Caco-2 (cell line): ENCODE results near the gene DDRGK1. TPM values are rescaled to one million over a fixed set of nuclear protein-coding genes. Genes with fewer than 3 reads are reported as not detected.

ENCODE experiments used
- BruUV-seq: library from RNA; stranded (reverse); fragments of 400-500 nt; replicated peaks from 2 replicates; lab custom pipeline; 2021; lab: Mats Ljungman, UMichigan
- CTCF ChIA-PET: fragments of 300-600 bp; sonication (Branson Sonifier 250); formaldehyde crosslinking; loops from one replicate; lab custom pipeline; 2022; ENCODE audit warnings: antibody characterized with exemption; lab: Charles Lee
- POLR2A ChIA-PET: fragments of 300-600 bp; sonication (Branson Sonifier 250); formaldehyde crosslinking; loops from one replicate; lab custom pipeline; 2022; ENCODE audit warnings: antibody characterized with exemption; lab: Charles Lee
- DNase-seq, 2 experiments: peaks; one replicate each; pipeline versions ENCODE4 v3.0.0 to v3.0.0-alpha.2; 2020 to 2022
- H3K27me3 ChIP-seq: replicated peaks from 2 replicates; pipeline ENCODE4 v1.6.0; 2011; ENCODE audit warnings: low read length; ENCODE audit not compliant: control insufficient read depth, insufficient read depth
- H3K36me3 ChIP-seq: 2 replicates; pipeline ENCODE4 v1.5.1; 2011; ENCODE audit warnings: low read length; ENCODE audit not compliant: control insufficient read depth, insufficient read depth
- H3K4me1 ChIP-seq: fragments of 250-450 bp; sonication (Bioruptor Pico); 2 replicates; pipeline ENCODE4 v1.5.1; 2020; ENCODE audit warnings: mild to moderate bottlenecking
- H3K4me3 ChIP-seq: 2 replicates; pipeline ENCODE4 v1.5.1; 2011; ENCODE audit warnings: low read depth, mild to moderate bottlenecking, control low read depth, low read length
- H3K9me3 ChIP-seq: fragments of 250-450 bp; sonication (Bioruptor Pico); 2 replicates; pipeline ENCODE4 v1.5.1; 2020; ENCODE audit warnings: mild to moderate bottlenecking, moderate library complexity
- H3K27ac Mint-ChIP-seq: one replicate; pipeline ENCODE4 v1.8.0; 2022; ENCODE audit warnings: mixed read lengths; ENCODE audit not compliant: unreplicated experiment
- H3K27me3 Mint-ChIP-seq: one replicate; pipeline ENCODE4 v1.8.0; 2022; ENCODE audit warnings: mixed read lengths; ENCODE audit not compliant: insufficient read depth, unreplicated experiment
- H3K36me3 Mint-ChIP-seq: one replicate; pipeline ENCODE4 v1.8.0; 2022; ENCODE audit warnings: mild to moderate bottlenecking, mixed read lengths; ENCODE audit not compliant: insufficient read depth, unreplicated experiment
- H3K4me1 Mint-ChIP-seq: one replicate; pipeline ENCODE4 v1.8.0; 2022; ENCODE audit warnings: low read depth, mixed read lengths; ENCODE audit not compliant: unreplicated experiment
- H3K4me3 Mint-ChIP-seq: one replicate; pipeline ENCODE4 v1.8.0; 2022; ENCODE audit warnings: mild to moderate bottlenecking, moderate library complexity, mixed read lengths; ENCODE audit not compliant: unreplicated experiment
- H3K9me3 Mint-ChIP-seq: one replicate; pipeline ENCODE4 v1.8.0; 2022; ENCODE audit warnings: mixed read lengths; ENCODE audit not compliant: unreplicated experiment
- intact Hi-C: fragments of 100-400 bp; cut with micrococcal nuclease; formaldehyde crosslinking; loops from one replicate; pipeline ENCODE4 v1.10.0; 2022; ENCODE audit not compliant: unreplicated experiment
- total RNA-seq: library from RNA; stranded (reverse); gene quantifications from 2 replicates; pipeline ENCODE4 v1.2.3, GENCODE V29; 2022
- TF ChIP-seq, protein P1 (sequence below), 2 experiments: fragments of 200-600 bp in 1 of 2; IDR thresholded peaks; 1 replicate in 1 of 2; 2 replicates in 1 of 2; pipeline versions ENCODE4 v1.5.1 to v1.8.0; 2011 to 2022; ENCODE audit warnings: antibody characterized with exemption in 1 of 2, control low read depth in 1 of 2, inconsistent platforms in 1 of 2, low read depth in 1 of 2, low read length in 1 of 2, mild to moderate bottlenecking in 1 of 2, moderate library complexity in 1 of 2; ENCODE audit not compliant: insufficient read depth in 1 of 2, severe bottlenecking in 1 of 2, unreplicated experiment in 1 of 2

DDRGK1 gene
- total RNA-seq, 1 experiment from 2014 or later = 84.8 TPM

- peaks cover 8% of the 10 kb centered on the region for H3K36me3 Mint-ChIP-seq
- H3K9me3 Mint-ChIP-seq = no peaks in the 10 kb centered on the region
- H3K4me1 Mint-ChIP-seq = no peaks in the 10 kb centered on the region
- H3K4me3 ChIP-seq = no peak overlapping the region
- ChIA-PET CTCF (no interaction called here), POLR2A (no interaction called here)
- BruUV-seq = no TSS peak
- no peak for DNase-seq
- H3K27ac Mint-ChIP-seq = no peak overlapping the region
- no peak overlapping the region for H3K4me3 Mint-ChIP-seq
- no peaks in the 10 kb centered on the region for H3K27me3 Mint-ChIP-seq
- H3K4me1 ChIP-seq = peaks cover 5% of the 10 kb centered on the region; the same call in 1 of the 2 replicates
- H3K36me3 ChIP-seq = no peaks in the 10 kb centered on the region; the same call in 1 of the 2 replicates
- H3K27me3 ChIP-seq = no peaks in the 10 kb centered on the region
- TF ChIP-seq, protein P1, sequence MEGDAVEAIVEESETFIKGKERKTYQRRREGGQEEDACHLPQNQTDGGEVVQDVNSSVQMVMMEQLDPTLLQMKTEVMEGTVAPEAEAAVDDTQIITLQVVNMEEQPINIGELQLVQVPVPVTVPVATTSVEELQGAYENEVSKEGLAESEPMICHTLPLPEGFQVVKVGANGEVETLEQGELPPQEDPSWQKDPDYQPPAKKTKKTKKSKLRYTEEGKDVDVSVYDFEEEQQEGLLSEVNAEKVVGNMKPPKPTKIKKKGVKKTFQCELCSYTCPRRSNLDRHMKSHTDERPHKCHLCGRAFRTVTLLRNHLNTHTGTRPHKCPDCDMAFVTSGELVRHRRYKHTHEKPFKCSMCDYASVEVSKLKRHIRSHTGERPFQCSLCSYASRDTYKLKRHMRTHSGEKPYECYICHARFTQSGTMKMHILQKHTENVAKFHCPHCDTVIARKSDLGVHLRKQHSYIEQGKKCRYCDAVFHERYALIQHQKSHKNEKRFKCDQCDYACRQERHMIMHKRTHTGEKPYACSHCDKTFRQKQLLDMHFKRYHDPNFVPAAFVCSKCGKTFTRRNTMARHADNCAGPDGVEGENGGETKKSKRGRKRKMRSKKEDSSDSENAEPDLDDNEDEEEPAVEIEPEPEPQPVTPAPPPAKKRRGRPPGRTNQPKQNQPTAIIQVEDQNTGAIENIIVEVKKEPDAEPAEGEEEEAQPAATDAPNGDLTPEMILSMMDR (IDR thresholded peaks at IDR 0.05; ENCODE audit: insufficient read depth in 1 of 2, low read depth in 1 of 2, low read length in 1 of 2, severe bottlenecking in 1 of 2, unreplicated experiment in 1 of 2) = no peak
- intact Hi-C loops = no loop called here
- H3K9me3 ChIP-seq = no peaks in the 10 kb centered on the region
Measured at GRCh38 chr20:3164043-3164762, 40.3 kb downstream of the DDRGK1 start.

GRCh38 chr20:3163099-3164042 is 41.1 kb downstream of the DDRGK1 start:
- Histone ChIP-seq H3K9me3 (no peaks in the 10 kb centered on the region), H3K36me3 (no peaks in the 10 kb centered on the region; the same call in 1 of the 2 replicates), H3K27me3 (no peaks in the 10 kb centered on the region), H3K4me1 (peaks cover 5% of the 10 kb centered on the region; the same call in 1 of the 2 replicates), H3K4me3 (no peak overlapping the region)
- no peaks in the 10 kb centered on the region for H3K27me3 Mint-ChIP-seq
- ChIA-PET POLR2A (no interaction called here), CTCF (no interaction called here)
- no TSS peak for BruUV-seq
- no peak for DNase-seq
- peaks cover 5% of the 10 kb centered on the region for H3K4me1 Mint-ChIP-seq
- H3K9me3 Mint-ChIP-seq = no peaks in the 10 kb centered on the region
- TF ChIP-seq, protein P1 (IDR thresholded peaks at IDR 0.05; ENCODE audit: insufficient read depth in 1 of 2, low read depth in 1 of 2, low read length in 1 of 2, severe bottlenecking in 1 of 2, unreplicated experiment in 1 of 2) = no peak
- no peak overlapping the region for H3K4me3 Mint-ChIP-seq
- H3K27ac Mint-ChIP-seq = no peak overlapping the region
- intact Hi-C loops = no loop called here
- H3K36me3 Mint-ChIP-seq = peaks cover 8% of the 10 kb centered on the region

- Mint-ChIP-seq H3K36me3 (peaks cover 8% of the 10 kb centered on the region), H3K27ac (no peak overlapping the region), H3K4me1 (peaks cover 11% of the 10 kb centered on the region), H3K4me3 (no peak overlapping the region), H3K9me3 (no peaks in the 10 kb centered on the region), H3K27me3 (no peaks in the 10 kb centered on the region)
- Histone ChIP-seq H3K4me1 (peaks cover 8% of the 10 kb centered on the region; the same call in 1 of the 2 replicates), H3K9me3 (no peaks in the 10 kb centered on the region), H3K36me3 (no peaks in the 10 kb centered on the region; the same call in 1 of the 2 replicates), H3K27me3 (no peaks in the 10 kb centered on the region), H3K4me3 (no peak overlapping the region)
- TF ChIP-seq, protein P1 (IDR thresholded peaks at IDR 0.05; ENCODE audit: insufficient read depth in 1 of 2, low read depth in 1 of 2, low read length in 1 of 2, severe bottlenecking in 1 of 2, unreplicated experiment in 1 of 2) = no peak
- no peak for DNase-seq
- intact Hi-C loops = no loop called here
- ChIA-PET CTCF (no interaction called here), POLR2A (no interaction called here)
- no TSS peak for BruUV-seq
Measured at GRCh38 chr20:3162080-3162611, 42.3 kb downstream of the DDRGK1 start.
